Body of pancreas (tissue), 4 donors: Measurements from ENCODE around the gene RAX2.

Experiments
- CTCF ChIP-seq, 7 experiments: fragments of 450-650 bp in 4 of 7; fragments of 200-600 bp in 3 of 7; sonication (generic) in 3 of 7; IDR thresholded peaks; one replicate each; pipeline ENCODE4 v1.5.1; 2016 to 2019; ENCODE audit warnings: antibody characterized with exemption in 7 of 7
- POLR2A ChIP-seq, 3 donors: fragments of 450-650 bp; IDR thresholded peaks; one replicate each; pipeline ENCODE4 v1.6.1; 2016; ENCODE audit warnings: antibody characterized with exemption in 3 of 3, mild to moderate bottlenecking in 2 of 3

GRCh38 chr19:3792114-3792513 lies 20.1 kb upstream of the RAX2 start:
- TF ChIP-seq POLR2A (IDR thresholded peaks at IDR 0.05) (no peak), CTCF (IDR thresholded peaks at IDR 0.05) (no peak)
